ENCODE results near the gene DHX9. TPM values are rescaled to one million over a fixed set of nuclear protein-coding genes. Genes with fewer than 3 reads are reported as not detected.

The DHX9 gene
- total RNA-seq, 1 experiment from 2014 or later = 94.6 TPM

DNA sequence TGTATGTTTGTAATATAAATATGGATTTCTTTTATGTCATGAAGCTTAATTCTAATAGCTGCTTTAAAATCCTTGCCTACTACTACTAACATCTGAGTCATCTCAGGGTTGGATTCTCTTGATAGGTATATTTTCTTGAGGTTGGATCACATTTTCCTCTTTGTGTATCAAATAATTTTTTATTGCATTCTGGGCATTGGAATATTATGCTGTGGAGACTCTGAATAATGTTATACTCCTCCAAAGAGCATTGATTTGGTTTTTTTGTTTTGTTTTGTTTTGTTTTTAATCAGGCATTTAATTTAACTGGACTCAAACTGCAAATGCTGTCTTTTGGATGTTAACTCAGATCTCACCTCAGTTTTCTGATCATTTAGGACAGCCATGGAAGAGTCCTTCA lies 8.0 kb downstream of the DHX9 start:
- no peak overlapping the region for H3K4me3 ChIP-seq (ENCODE audit: low read length)
- no peak overlapping the region for H3K9ac ChIP-seq (ENCODE audit: low read length)
- no peaks in the 10 kb centered on the region for H3K9me3 ChIP-seq (ENCODE audit: low read length)
- DNase-seq = no peak
- H3K4me2 ChIP-seq (ENCODE audit: low read depth, low read length, poor library complexity, severe bottlenecking) = no peak overlapping the region
- H3K79me2 ChIP-seq (ENCODE audit: low read length) = peaks cover 100% of the 10 kb centered on the region
- H4K20me1 ChIP-seq (ENCODE audit: insufficient read depth, low read depth, low read length) = peaks cover 78% of the 10 kb centered on the region
- peaks cover 8% of the 10 kb centered on the region for H3K4me1 ChIP-seq (ENCODE audit: low read length)
- peaks cover 96% of the 10 kb centered on the region for H3K36me3 ChIP-seq (ENCODE audit: insufficient read depth, low read length)
- no peaks in the 10 kb centered on the region for H3K27me3 ChIP-seq (ENCODE audit: low read length)
- no peak overlapping the region for H3K27ac ChIP-seq (ENCODE audit: low read length)
- H2AFZ ChIP-seq (ENCODE audit: low read length) = no peak overlapping the region
- no peaks in the 10 kb centered on the region for H3K9me2 ChIP-seq (replicated peaks; ENCODE audit: insufficient read depth, low read length)

DNA sequence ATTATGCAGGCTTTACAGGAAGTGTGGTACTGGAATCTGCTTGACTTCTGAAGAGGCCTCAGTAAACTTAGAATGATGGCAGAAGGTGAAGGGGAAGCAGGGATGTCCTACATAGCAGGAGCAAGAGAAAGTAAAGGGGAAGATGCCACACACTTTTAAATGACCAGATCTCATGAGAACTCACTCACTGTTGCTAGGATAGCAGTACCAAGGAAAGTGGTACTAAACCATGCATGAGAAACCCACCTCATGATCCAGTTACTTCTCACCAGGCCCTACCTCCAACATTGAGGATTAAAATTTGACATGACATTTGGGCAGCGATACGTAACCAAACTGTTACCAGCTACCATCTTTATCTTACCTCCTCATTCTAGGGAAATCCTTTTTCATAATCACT lies 9.6 kb downstream of the DHX9 start:
- H2AFZ ChIP-seq (ENCODE audit: low read length) = no peak overlapping the region
- H3K4me3 ChIP-seq (ENCODE audit: low read length) = no peak overlapping the region
- H3K4me1 ChIP-seq (ENCODE audit: low read length) = no peaks in the 10 kb centered on the region
- H3K27ac ChIP-seq (ENCODE audit: low read length) = no peak overlapping the region
- H3K36me3 ChIP-seq (ENCODE audit: insufficient read depth, low read length) = peaks cover 96% of the 10 kb centered on the region
- H3K9me2 ChIP-seq (replicated peaks; ENCODE audit: insufficient read depth, low read length) = no peaks in the 10 kb centered on the region
- no peaks in the 10 kb centered on the region for H3K9me3 ChIP-seq (ENCODE audit: low read length)
- H3K9ac ChIP-seq (ENCODE audit: low read length) = no peak overlapping the region
- peaks cover 100% of the 10 kb centered on the region for H3K79me2 ChIP-seq (ENCODE audit: low read length)
- peaks cover 65% of the 10 kb centered on the region for H4K20me1 ChIP-seq (ENCODE audit: insufficient read depth, low read depth, low read length)
- H3K27me3 ChIP-seq (ENCODE audit: low read length) = no peaks in the 10 kb centered on the region
- H3K4me2 ChIP-seq (ENCODE audit: low read depth, low read length, poor library complexity, severe bottlenecking) = no peak overlapping the region
- no peak for DNase-seq

DNA sequence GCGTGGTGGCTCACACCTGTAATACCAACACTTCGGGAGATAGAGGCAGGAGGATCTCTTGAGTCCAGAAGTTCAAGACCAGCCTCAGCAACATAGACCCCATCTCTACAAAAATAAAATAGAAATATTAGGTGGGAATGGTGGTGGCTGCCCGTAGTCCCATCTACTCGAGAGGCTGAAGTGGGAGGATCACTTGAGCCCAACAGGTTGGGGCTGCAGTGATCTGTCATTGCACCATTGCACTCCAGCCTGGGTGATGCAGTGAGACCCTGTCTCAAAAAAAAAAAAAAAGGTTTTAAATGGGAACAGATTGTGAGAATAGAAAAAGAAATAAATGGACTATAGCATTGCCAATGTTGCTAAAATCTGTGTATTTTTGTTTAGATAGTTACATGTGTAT lies 11.2 kb downstream of the DHX9 start:
- Histone ChIP-seq H3K9me2 (replicated peaks; ENCODE audit: insufficient read depth, low read length) (no peaks in the 10 kb centered on the region), H3K36me3 (ENCODE audit: insufficient read depth, low read length) (peaks cover 96% of the 10 kb centered on the region), H3K27me3 (ENCODE audit: low read length) (no peaks in the 10 kb centered on the region), H3K27ac (ENCODE audit: low read length) (no peak overlapping the region), H3K4me1 (ENCODE audit: low read length) (no peaks in the 10 kb centered on the region), H4K20me1 (ENCODE audit: insufficient read depth, low read depth, low read length) (peaks cover 69% of the 10 kb centered on the region), H3K79me2 (ENCODE audit: low read length) (peaks cover 100% of the 10 kb centered on the region), H3K4me2 (ENCODE audit: low read depth, low read length, poor library complexity, severe bottlenecking) (no peak overlapping the region), H3K9me3 (ENCODE audit: low read length) (no peaks in the 10 kb centered on the region), H3K9ac (ENCODE audit: low read length) (no peak overlapping the region), H2AFZ (ENCODE audit: low read length) (no peak overlapping the region), H3K4me3 (ENCODE audit: low read length) (no peak overlapping the region)
- DNase-seq = no peak

DNA sequence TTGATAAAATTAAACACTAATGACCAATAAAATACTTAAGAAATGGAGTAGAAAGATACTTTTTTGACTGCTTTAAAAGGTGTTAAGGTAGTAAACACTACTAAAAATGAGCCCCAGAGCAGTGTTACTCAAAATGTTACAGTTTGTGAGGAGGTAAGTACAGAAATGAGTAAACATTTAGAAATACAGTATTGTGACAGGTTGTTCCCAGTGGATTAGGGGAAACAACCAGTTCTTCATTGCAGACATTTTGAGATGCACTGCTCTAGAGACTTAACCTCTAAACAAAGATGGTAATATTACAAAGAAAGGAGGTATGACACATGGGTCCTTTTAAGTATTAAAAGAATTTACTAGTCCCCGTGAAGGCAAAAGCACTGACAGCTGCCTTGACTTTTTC lies 12.7 kb downstream of the DHX9 start:
- Histone ChIP-seq H3K79me2 (ENCODE audit: low read length) (peaks cover 97% of the 10 kb centered on the region), H3K9ac (ENCODE audit: low read length) (no peak overlapping the region), H3K9me3 (ENCODE audit: low read length) (no peaks in the 10 kb centered on the region), H3K4me1 (ENCODE audit: low read length) (no peaks in the 10 kb centered on the region), H3K27ac (ENCODE audit: low read length) (no peak overlapping the region), H3K9me2 (replicated peaks; ENCODE audit: insufficient read depth, low read length) (no peaks in the 10 kb centered on the region), H3K27me3 (ENCODE audit: low read length) (no peaks in the 10 kb centered on the region), H3K4me3 (ENCODE audit: low read length) (no peak overlapping the region), H3K36me3 (ENCODE audit: insufficient read depth, low read length) (peaks cover 98% of the 10 kb centered on the region), H2AFZ (ENCODE audit: low read length) (no peak overlapping the region), H4K20me1 (ENCODE audit: insufficient read depth, low read depth, low read length) (peaks cover 61% of the 10 kb centered on the region), H3K4me2 (ENCODE audit: low read depth, low read length, poor library complexity, severe bottlenecking) (no peak overlapping the region)
- no peak for DNase-seq

DNA sequence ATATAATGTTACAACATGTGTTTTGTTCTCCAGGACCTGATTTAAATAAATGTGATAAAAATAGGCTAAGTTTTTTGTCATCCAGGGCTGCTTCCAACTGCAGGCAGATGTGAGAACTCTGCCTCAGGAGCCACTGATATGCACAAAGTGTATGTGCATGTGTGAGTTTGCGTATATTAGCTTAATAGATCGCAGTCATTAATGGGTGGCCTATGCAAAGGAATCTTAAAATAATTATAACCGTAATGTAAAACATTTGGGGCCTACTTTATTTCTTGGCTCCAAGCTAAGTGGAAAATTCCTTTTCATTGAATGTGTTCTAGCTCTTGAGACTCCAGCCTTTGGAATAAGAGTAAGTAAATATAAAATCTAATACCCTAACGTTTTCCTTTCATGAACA lies 16.8 kb downstream of the DHX9 start:
- Histone ChIP-seq H3K36me3 (ENCODE audit: insufficient read depth, low read length) (peaks cover 99% of the 10 kb centered on the region), H3K4me1 (ENCODE audit: low read length) (no peaks in the 10 kb centered on the region), H3K79me2 (ENCODE audit: low read length) (peaks cover 84% of the 10 kb centered on the region), H3K4me2 (ENCODE audit: low read depth, low read length, poor library complexity, severe bottlenecking) (no peak overlapping the region), H3K27ac (ENCODE audit: low read length) (no peak overlapping the region), H3K4me3 (ENCODE audit: low read length) (no peak overlapping the region), H3K9me2 (replicated peaks; ENCODE audit: insufficient read depth, low read length) (no peaks in the 10 kb centered on the region), H3K9me3 (ENCODE audit: low read length) (no peaks in the 10 kb centered on the region), H3K27me3 (ENCODE audit: low read length) (no peaks in the 10 kb centered on the region), H4K20me1 (ENCODE audit: insufficient read depth, low read depth, low read length) (peaks cover 47% of the 10 kb centered on the region), H3K9ac (ENCODE audit: low read length) (no peak overlapping the region), H2AFZ (ENCODE audit: low read length) (no peak overlapping the region)
- no peak for DNase-seq

DNA sequence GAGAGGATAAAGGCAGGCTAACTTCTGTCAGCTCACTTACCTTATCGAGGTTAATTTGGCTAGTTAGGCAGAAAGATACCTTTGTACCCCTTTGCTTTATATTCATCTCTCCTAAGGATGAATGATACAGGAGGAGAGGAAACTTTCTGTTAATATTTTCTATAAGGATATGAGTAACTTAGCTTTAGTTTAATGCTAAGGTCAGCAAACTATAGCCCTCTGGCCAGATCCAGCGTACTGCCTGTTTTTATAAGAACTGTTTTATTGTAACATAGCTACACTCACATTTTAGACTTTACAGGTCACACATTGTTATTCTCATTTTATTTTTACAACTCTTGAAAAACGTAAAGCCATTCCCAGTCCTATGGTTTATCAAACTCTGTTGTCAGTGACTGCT lies 18.1 kb downstream of the DHX9 start:
- Histone ChIP-seq H3K27me3 (ENCODE audit: low read length) (no peaks in the 10 kb centered on the region), H4K20me1 (ENCODE audit: insufficient read depth, low read depth, low read length) (peaks cover 39% of the 10 kb centered on the region), H3K4me1 (ENCODE audit: low read length) (no peaks in the 10 kb centered on the region), H3K27ac (ENCODE audit: low read length) (no peak overlapping the region), H3K9me2 (replicated peaks; ENCODE audit: insufficient read depth, low read length) (no peaks in the 10 kb centered on the region), H3K4me3 (ENCODE audit: low read length) (no peak overlapping the region), H3K79me2 (ENCODE audit: low read length) (peaks cover 80% of the 10 kb centered on the region), H3K4me2 (ENCODE audit: low read depth, low read length, poor library complexity, severe bottlenecking) (no peak overlapping the region), H3K9me3 (ENCODE audit: low read length) (no peaks in the 10 kb centered on the region), H3K36me3 (ENCODE audit: insufficient read depth, low read length) (peaks cover 98% of the 10 kb centered on the region), H2AFZ (ENCODE audit: low read length) (no peak overlapping the region), H3K9ac (ENCODE audit: low read length) (no peak overlapping the region)
- no peak for DNase-seq

DNA sequence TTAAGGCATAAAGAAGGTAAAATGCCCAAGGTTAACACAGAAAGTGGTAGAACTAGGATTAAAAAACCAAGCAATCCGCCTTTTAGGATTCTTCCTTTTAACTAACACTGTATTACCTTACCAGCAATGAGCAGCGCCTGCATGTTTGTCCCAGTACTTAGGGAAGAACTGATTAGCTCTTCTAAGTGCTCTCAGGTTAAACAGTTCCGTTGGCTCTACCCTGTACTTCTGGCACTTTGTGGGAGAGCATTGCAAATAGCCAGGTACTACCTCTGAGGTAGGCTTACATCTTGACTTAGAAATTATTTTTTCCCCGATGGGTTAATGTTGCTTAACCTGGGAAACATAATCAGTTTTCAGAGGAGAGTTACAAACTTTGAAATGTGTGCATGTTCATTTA lies 21.5 kb downstream of the DHX9 start:
- no peaks in the 10 kb centered on the region for H3K9me3 ChIP-seq (ENCODE audit: low read length)
- peaks cover 98% of the 10 kb centered on the region for H3K36me3 ChIP-seq (ENCODE audit: insufficient read depth, low read length)
- no peak overlapping the region for H3K4me2 ChIP-seq (ENCODE audit: low read depth, low read length, poor library complexity, severe bottlenecking)
- peaks cover 71% of the 10 kb centered on the region for H3K79me2 ChIP-seq (ENCODE audit: low read length)
- H4K20me1 ChIP-seq (ENCODE audit: insufficient read depth, low read depth, low read length) = peaks cover 39% of the 10 kb centered on the region; the same call in 1 of the 2 replicates
- DNase-seq = no peak
- no peaks in the 10 kb centered on the region for H3K9me2 ChIP-seq (replicated peaks; ENCODE audit: insufficient read depth, low read length)
- H2AFZ ChIP-seq (ENCODE audit: low read length) = no peak overlapping the region
- no peak overlapping the region for H3K4me3 ChIP-seq (ENCODE audit: low read length)
- no peak overlapping the region for H3K9ac ChIP-seq (ENCODE audit: low read length)
- H3K27me3 ChIP-seq (ENCODE audit: low read length) = no peaks in the 10 kb centered on the region
- H3K27ac ChIP-seq (ENCODE audit: low read length) = no peak overlapping the region
- H3K4me1 ChIP-seq (ENCODE audit: low read length) = no peaks in the 10 kb centered on the region

DNA sequence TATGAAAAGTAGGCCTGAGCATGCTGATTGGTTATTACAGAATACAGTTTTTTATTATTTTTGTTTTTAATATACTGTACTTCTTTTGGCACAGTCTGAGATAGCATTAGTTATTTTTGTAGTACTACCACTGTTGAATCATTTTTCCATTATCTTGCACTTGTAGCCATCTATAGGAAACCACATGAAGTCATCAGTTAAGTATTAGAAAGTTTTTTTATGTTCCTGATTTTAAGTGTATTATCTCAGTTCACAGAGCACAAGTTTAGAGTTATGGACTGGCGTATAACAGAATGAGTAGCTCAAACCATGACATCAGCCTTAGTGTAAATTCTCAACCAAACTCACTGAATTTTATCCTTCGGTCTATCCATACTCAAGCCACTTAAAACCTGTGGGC lies 22.8 kb downstream of the DHX9 start:
- Histone ChIP-seq H3K9me2 (replicated peaks; ENCODE audit: insufficient read depth, low read length) (no peaks in the 10 kb centered on the region), H3K27me3 (ENCODE audit: low read length) (no peaks in the 10 kb centered on the region), H3K9ac (ENCODE audit: low read length) (no peak overlapping the region), H2AFZ (ENCODE audit: low read length) (no peak overlapping the region), H3K27ac (ENCODE audit: low read length) (no peak overlapping the region), H3K79me2 (ENCODE audit: low read length) (peaks cover 66% of the 10 kb centered on the region), H3K4me1 (ENCODE audit: low read length) (no peaks in the 10 kb centered on the region), H3K4me2 (ENCODE audit: low read depth, low read length, poor library complexity, severe bottlenecking) (no peak overlapping the region), H4K20me1 (ENCODE audit: insufficient read depth, low read depth, low read length) (peaks cover 36% of the 10 kb centered on the region; the same call in 1 of the 2 replicates), H3K4me3 (ENCODE audit: low read length) (no peak overlapping the region), H3K9me3 (ENCODE audit: low read length) (no peaks in the 10 kb centered on the region), H3K36me3 (ENCODE audit: insufficient read depth, low read length) (peaks cover 98% of the 10 kb centered on the region)
- no peak for DNase-seq

DNA sequence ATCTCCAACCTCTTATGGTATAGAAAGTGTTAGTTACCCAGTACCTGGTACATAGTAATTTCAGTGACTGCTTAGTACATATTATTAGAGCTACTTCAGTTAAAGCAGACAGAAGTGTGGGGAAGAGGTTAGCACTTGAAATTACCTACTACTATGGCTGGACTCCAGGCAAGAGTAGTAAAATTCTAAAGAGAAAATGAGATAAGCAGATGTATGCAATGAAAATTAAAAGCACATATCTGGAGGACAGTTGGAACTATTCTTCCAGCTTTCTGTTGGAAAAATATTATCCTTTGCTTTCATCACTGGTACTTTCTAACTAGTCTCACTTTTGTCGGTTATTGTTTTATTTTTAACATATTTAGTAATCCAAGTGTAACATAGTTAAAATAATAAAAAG lies 23.7 kb downstream of the DHX9 start:
- peaks cover 33% of the 10 kb centered on the region; the same call in 1 of the 2 replicates for H4K20me1 ChIP-seq (ENCODE audit: insufficient read depth, low read depth, low read length)
- peaks cover 97% of the 10 kb centered on the region for H3K36me3 ChIP-seq (ENCODE audit: insufficient read depth, low read length)

More for the DNA sequence above, 23.7 kb downstream of the DHX9 start:
- no peak for DNase-seq
- H3K4me1 ChIP-seq (ENCODE audit: low read length) = no peaks in the 10 kb centered on the region
- no peak overlapping the region for H3K4me3 ChIP-seq (ENCODE audit: low read length)
- no peaks in the 10 kb centered on the region for H3K9me3 ChIP-seq (ENCODE audit: low read length)
- H3K27me3 ChIP-seq (ENCODE audit: low read length) = no peaks in the 10 kb centered on the region
- no peaks in the 10 kb centered on the region for H3K9me2 ChIP-seq (replicated peaks; ENCODE audit: insufficient read depth, low read length)
- no peak overlapping the region for H3K27ac ChIP-seq (ENCODE audit: low read length)
- no peak overlapping the region for H3K9ac ChIP-seq (ENCODE audit: low read length)
- H3K4me2 ChIP-seq (ENCODE audit: low read depth, low read length, poor library complexity, severe bottlenecking) = no peak overlapping the region
- peaks cover 57% of the 10 kb centered on the region for H3K79me2 ChIP-seq (ENCODE audit: low read length)
- H2AFZ ChIP-seq (ENCODE audit: low read length) = no peak overlapping the region

Data from Karpas-422 (cell line).